PC-9 (cell line): ENCODE data around the gene MCM5. TPM values are rescaled to one million over a fixed set of nuclear protein-coding genes. Genes with fewer than 3 reads are reported as not detected.

Source experiments
- BruUV-seq: library from RNA; stranded (reverse); fragments of 400-500 nt; replicated peaks from 2 replicates; lab custom pipeline; 2021; lab: Mats Ljungman, UMichigan
- CTCF ChIA-PET: fragments of 300-600 bp; sonication (Branson Sonifier 250); formaldehyde crosslinking; loops from one replicate; lab custom pipeline; 2022; ENCODE audit warnings: antibody characterized with exemption; lab: Charles Lee
- POLR2A ChIA-PET: fragments of 300-600 bp; sonication (Branson Sonifier 250); formaldehyde crosslinking; loops from one replicate; lab custom pipeline; 2022; ENCODE audit warnings: antibody characterized with exemption; ENCODE audit not compliant: unreplicated experiment; lab: Charles Lee
- DNase-seq, 2 experiments: peaks; one replicate each; pipeline versions ENCODE4 v3.0.0 to v3.0.0-alpha.2; 2015 to 2022; ENCODE audit warnings: mixed read lengths in 1 of 2
- H2AFZ ChIP-seq: fragments of 200-600 bp; sonication (generic); 2 replicates; pipeline ENCODE4 v1.8.1; 2017; ENCODE audit warnings: antibody characterized with exemption
- H3F3A ChIP-seq: fragments of 200-600 bp; sonication (generic); 2 replicates; pipeline ENCODE4 v1.8.1; 2017; ENCODE audit warnings: antibody characterized with exemption, mild to moderate bottlenecking, low read depth; ENCODE audit not compliant: insufficient read depth
- H3K27ac ChIP-seq: fragments of 200-600 bp; sonication (generic); 2 replicates; pipeline ENCODE4 v1.6.1; 2016; ENCODE audit warnings: mixed run types
- H3K27me3 ChIP-seq: fragments of 200-600 bp; sonication (generic); 2 replicates; pipeline ENCODE4 v1.6.1; 2016; ENCODE audit warnings: low read depth, mixed run types; ENCODE audit not compliant: insufficient read depth
- H3K36me3 ChIP-seq: fragments of 200-600 bp; sonication (generic); 2 replicates; pipeline ENCODE4 v1.6.1; 2016; ENCODE audit warnings: low read depth, mixed run types
- H3K4me1 ChIP-seq: fragments of 200-600 bp; sonication (generic); replicated peaks from 2 replicates; pipeline ENCODE4 v1.6.1; 2016; ENCODE audit warnings: mixed run types; ENCODE audit not compliant: insufficient read depth
- H3K4me2 ChIP-seq: fragments of 200-600 bp; sonication (generic); 2 replicates; pipeline ENCODE4 v1.6.1; 2017; ENCODE audit warnings: mixed run types
- H3K4me3 ChIP-seq: fragments of 200-600 bp; sonication (generic); 2 replicates; pipeline ENCODE4 v1.6.1; 2016; ENCODE audit warnings: mixed run types
- H3K79me2 ChIP-seq: fragments of 200-600 bp; sonication (generic); 2 replicates; pipeline ENCODE4 v1.6.1; 2017; ENCODE audit warnings: low read depth, mixed run types
- H3K9me2 ChIP-seq: fragments of 200-600 bp; sonication (generic); 2 replicates; pipeline ENCODE4 v1.8.1; 2017; ENCODE audit warnings: mild to moderate bottlenecking; ENCODE audit not compliant: insufficient read depth
- H3K9me3 ChIP-seq: fragments of 200-600 bp; sonication (generic); 2 replicates; pipeline ENCODE4 v1.8.1; 2016; ENCODE audit warnings: low read depth; ENCODE audit not compliant: insufficient read depth
- H4K20me1 ChIP-seq: fragments of 200-600 bp; sonication (generic); 2 replicates; pipeline ENCODE4 v1.8.1; 2017; ENCODE audit not compliant: insufficient read depth
- EZH2 ChIP-seq: fragments of 200-600 bp; sonication (generic); IDR thresholded peaks from 2 replicates; pipeline ENCODE4 v1.8.0; 2017; ENCODE audit warnings: antibody characterized with exemption, low read depth
- intact Hi-C: fragments of 100-400 bp; cut with micrococcal nuclease; formaldehyde crosslinking; loops from one replicate; pipeline ENCODE4 v1.10.0; 2022; ENCODE audit not compliant: unreplicated experiment
- total RNA-seq: library from RNA; stranded (reverse); gene quantifications from 2 replicates; pipeline ENCODE4 v1.2.3, GENCODE V29; 2021
- TF ChIP-seq, protein P1 (sequence below): fragments of 200-600 bp; sonication (generic); conservative IDR thresholded peaks from 2 replicates; pipeline ENCODE4 v1.6.1; 2017; ENCODE audit warnings: mixed run types, antibody characterized with exemption, mild to moderate bottlenecking, moderate library complexity

The MCM5 gene
- total RNA-seq, 1 experiment from 2014 or later = 115 TPM

DNA sequence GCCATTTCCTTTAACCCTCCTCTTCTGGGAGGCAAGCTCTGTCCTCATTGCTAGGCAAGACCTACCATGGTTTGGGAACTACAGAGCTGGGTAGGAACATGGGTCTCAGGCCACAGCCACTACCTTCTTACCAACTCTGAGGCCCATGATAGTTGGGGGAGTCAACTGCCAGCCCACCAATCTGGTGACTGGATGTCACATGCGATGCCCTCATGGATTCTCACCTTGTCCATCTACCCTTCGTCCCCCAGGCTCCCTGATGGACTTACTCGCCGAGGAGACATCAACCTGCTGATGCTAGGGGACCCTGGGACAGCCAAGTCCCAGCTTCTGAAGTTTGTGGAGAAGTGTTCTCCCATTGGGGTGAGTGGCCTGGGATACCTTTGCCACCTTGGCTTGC lies 13.7 kb downstream of the MCM5 start:
- Histone ChIP-seq H3K4me1 (peaks cover 14% of the 10 kb centered on the region), H3K27ac (no peak overlapping the region), H3K27me3 (no peaks in the 10 kb centered on the region), H3F3A (peaks cover 22% of the 10 kb centered on the region; the same call in 1 of the 2 replicates), H3K4me2 (no peak overlapping the region), H3K36me3 (peaks cover 19% of the 10 kb centered on the region; the same call in 1 of the 2 replicates), H3K9me3 (no peaks in the 10 kb centered on the region), H4K20me1 (no peaks in the 10 kb centered on the region), H2AFZ (no peak overlapping the region), H3K4me3 (no peak overlapping the region), H3K79me2 (no peaks in the 10 kb centered on the region), H3K9me2 (no peaks in the 10 kb centered on the region)
- BruUV-seq = no TSS peak
- intact Hi-C loops = no loop called here
- no peak for DNase-seq
- TF ChIP-seq, protein P1, sequence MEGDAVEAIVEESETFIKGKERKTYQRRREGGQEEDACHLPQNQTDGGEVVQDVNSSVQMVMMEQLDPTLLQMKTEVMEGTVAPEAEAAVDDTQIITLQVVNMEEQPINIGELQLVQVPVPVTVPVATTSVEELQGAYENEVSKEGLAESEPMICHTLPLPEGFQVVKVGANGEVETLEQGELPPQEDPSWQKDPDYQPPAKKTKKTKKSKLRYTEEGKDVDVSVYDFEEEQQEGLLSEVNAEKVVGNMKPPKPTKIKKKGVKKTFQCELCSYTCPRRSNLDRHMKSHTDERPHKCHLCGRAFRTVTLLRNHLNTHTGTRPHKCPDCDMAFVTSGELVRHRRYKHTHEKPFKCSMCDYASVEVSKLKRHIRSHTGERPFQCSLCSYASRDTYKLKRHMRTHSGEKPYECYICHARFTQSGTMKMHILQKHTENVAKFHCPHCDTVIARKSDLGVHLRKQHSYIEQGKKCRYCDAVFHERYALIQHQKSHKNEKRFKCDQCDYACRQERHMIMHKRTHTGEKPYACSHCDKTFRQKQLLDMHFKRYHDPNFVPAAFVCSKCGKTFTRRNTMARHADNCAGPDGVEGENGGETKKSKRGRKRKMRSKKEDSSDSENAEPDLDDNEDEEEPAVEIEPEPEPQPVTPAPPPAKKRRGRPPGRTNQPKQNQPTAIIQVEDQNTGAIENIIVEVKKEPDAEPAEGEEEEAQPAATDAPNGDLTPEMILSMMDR = no peak
- TF ChIP-seq EZH2 = no peak
- ChIA-PET CTCF (interaction anchor here (0.7 kb wide), 1 partner anchor 28 kb away, joined by 4 read pairs; no protein-coding TSS in a partner anchor), POLR2A (no interaction called here)

DNA sequence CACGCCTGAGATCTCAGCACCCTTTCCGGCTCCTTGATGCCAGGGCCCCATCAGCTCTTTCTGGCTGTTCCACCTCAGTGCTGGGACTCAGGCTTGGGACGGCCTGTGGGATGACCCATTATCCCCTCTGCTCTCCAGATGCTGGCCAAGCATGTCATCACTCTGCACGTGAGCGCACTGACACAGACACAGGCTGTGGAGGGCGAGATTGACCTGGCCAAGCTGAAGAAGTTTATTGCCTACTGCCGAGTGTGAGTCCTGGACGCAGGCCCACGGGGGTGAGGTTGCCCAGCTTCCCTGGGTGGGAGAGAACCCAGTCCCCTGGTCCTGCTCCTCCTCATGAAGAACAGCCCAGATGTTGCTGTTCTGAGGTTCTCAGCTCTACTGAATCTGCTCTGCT lies 17.7 kb downstream of the MCM5 start:
- Histone ChIP-seq H3K9me2 (no peaks in the 10 kb centered on the region), H3K79me2 (no peaks in the 10 kb centered on the region), H3F3A (peaks cover 21% of the 10 kb centered on the region; the same call in 1 of the 2 replicates), H3K27me3 (no peaks in the 10 kb centered on the region), H3K4me3 (no peak overlapping the region), H3K27ac (peak overlapping the region; percentile 35), H3K4me2 (peak overlapping the region; percentile 47), H3K36me3 (peaks cover 18% of the 10 kb centered on the region; the same call in 1 of the 2 replicates), H4K20me1 (no peaks in the 10 kb centered on the region), H3K4me1 (peaks cover 20% of the 10 kb centered on the region), H3K9me3 (no peaks in the 10 kb centered on the region), H2AFZ (no peak overlapping the region)
- intact Hi-C loops = no loop called here
- BruUV-seq = no TSS peak
- ChIA-PET CTCF (interaction anchor here (0.6 kb wide), 1 partner anchor 13 kb away, joined by 5 read pairs; no protein-coding TSS in a partner anchor), POLR2A (no interaction called here)
- TF ChIP-seq, protein P1 = no peak
- TF ChIP-seq EZH2 = no peak
- no peak for DNase-seq

DNA sequence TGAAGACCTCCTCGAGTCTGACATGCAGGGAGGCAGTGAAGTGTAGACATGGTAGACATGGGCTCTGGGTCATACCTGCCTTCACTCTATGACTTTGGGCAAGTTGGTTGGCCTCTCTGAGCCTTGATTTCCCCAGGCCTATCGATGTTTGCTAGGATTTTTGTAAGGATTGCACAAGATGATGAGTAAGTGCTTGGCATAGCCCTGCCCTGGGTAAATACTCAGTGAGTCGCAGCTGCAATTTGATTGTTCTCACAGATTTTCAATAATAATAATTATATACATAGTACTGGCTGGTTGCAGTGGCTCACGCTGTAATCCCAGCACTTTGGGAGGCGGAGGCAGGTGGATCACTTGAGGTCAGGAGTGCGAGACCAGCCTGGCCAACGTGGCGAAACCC lies 18.1 kb downstream of the MCM5 start:
- Histone ChIP-seq H3K4me3 (no peak overlapping the region), H3K27ac (peak overlapping the region; percentile 35), H3F3A (peaks cover 21% of the 10 kb centered on the region; the same call in 1 of the 2 replicates), H3K4me1 (peaks cover 20% of the 10 kb centered on the region), H4K20me1 (no peaks in the 10 kb centered on the region), H3K79me2 (no peaks in the 10 kb centered on the region), H2AFZ (no peak overlapping the region), H3K9me3 (no peaks in the 10 kb centered on the region), H3K9me2 (no peaks in the 10 kb centered on the region), H3K4me2 (peak overlapping the region; percentile 47), H3K27me3 (no peaks in the 10 kb centered on the region), H3K36me3 (peaks cover 18% of the 10 kb centered on the region; the same call in 1 of the 2 replicates)
- ChIA-PET POLR2A (no interaction called here), CTCF (interaction anchor here (0.6 kb wide), 1 partner anchor 13 kb away, joined by 5 read pairs; no protein-coding TSS in a partner anchor)
- TF ChIP-seq, protein P1 = no peak
- no peak for TF ChIP-seq EZH2
- BruUV-seq = no TSS peak
- DNase-seq = peak in 1 of 2 experiments; percentile 81
- intact Hi-C loops = no loop called here
